PC-9 (cell line): ENCODE data around the gene METTL22.

Experiments
- CTCF ChIP-seq: fragments of 200-600 bp; sonication (generic); conservative IDR thresholded peaks from 2 replicates; pipeline ENCODE4 v1.6.1; 2017; ENCODE audit warnings: mixed run types, antibody characterized with exemption, mild to moderate bottlenecking, moderate library complexity
- EZH2 ChIP-seq: fragments of 200-600 bp; sonication (generic); IDR thresholded peaks from 2 replicates; pipeline ENCODE4 v1.8.0; 2017; ENCODE audit warnings: antibody characterized with exemption, low read depth

- TF ChIP-seq CTCF (no peak), EZH2 (no peak)
Measured at GRCh38 chr16:8667492-8667891, 46.0 kb downstream of the METTL22 start.
